ENCODE results near the gene COX20.
A peak's percentile ranks its signal among the peaks of the same experiment; 100 is the strongest.

Gene COX20

GRCh38 chr1:244854166-244854565 is 18.7 kb downstream of the COX20 start:
- no peak for DNase-seq

- DNase-seq = no peak
These were observed 19.6 kb downstream of the COX20 start for GRCh38 chr1:244854865-244855578.

- no peak for DNase-seq
These were observed 22.3 kb downstream of the COX20 start for GRCh38 chr1:244857761-244858160.

DNA sequence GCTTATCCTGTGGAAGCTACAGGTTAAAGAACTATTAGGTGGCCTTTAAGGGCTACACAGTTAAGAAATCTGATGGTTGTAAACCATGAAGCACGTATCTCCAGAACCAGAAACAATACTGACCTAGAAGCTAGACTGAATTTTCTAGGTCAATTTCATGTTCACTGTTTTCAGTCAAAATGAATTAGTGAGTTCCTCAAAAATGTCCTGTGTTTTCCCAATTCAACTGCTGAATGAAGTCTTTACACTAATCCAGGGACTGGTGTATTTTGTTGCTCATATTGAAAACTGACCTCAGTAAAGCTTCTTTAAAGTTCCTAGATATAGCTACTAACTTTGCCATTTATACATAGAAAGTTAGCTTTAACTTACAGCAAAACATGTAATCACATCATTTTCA is 22.9 kb downstream of the COX20 start:
- no peak for DNase-seq

DNA sequence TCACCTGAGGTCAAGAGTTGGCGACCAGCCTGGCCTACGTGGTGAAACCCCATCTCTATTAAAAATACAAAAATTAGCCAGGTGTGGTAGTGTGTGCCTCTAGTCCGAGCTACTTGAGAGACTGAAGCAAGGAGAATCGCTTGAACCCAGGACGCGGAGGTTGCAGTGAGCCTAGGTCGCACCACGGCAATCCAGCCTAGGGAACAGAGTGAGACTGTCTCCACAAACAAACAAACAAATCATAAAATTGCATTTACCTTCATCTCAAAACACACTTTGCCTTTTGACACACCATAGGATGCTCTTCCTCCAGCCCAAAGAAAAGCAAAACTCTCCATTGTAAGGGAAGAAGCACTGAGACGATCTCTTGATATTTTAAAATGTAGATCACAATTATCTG is 24.6 kb downstream of the COX20 start:
- no peak for DNase-seq

DNA sequence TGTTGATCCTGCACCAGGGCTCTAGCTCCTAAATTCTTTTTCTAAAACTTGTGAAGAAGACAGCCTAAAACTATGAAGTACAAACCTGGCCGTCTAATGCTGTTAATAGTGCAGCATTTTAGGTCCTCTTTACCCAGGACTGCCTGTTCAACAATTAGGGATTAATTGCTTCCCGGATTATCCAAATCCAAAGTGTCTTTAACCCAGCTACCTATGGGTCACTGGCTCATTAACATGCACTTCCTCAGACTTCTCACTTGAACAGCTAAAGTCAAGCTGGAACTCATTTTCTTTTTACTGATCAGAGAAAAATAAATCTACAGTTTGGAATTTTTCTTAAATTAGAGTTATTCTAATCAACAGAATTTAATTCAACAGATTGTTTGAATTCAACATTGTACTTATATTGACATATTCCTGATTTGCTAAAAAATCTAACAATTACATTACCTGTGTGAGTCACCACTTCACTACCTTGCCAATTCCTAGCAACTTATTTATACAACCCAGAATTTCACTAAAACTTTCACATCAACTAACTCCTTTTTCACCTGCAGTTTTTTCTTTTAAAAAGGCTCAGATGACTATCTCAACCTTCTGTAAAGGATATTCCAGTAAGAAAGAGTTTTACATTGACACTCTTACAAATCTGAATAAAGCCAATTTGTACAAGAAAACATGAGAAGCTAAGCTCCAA is 25.6 kb downstream of the COX20 start:
- no peak for DNase-seq

- DNase-seq = no peak
These were observed 26.2 kb downstream of the COX20 start for GRCh38 chr1:244861683-244862082.

GRCh38 chr1:244862354-244862698 is 26.9 kb downstream of the COX20 start:
- no peak for DNase-seq

- peak; percentile 90 for DNase-seq
These were observed 27.4 kb downstream of the COX20 start for GRCh38 chr1:244862699-244863490.

DNA sequence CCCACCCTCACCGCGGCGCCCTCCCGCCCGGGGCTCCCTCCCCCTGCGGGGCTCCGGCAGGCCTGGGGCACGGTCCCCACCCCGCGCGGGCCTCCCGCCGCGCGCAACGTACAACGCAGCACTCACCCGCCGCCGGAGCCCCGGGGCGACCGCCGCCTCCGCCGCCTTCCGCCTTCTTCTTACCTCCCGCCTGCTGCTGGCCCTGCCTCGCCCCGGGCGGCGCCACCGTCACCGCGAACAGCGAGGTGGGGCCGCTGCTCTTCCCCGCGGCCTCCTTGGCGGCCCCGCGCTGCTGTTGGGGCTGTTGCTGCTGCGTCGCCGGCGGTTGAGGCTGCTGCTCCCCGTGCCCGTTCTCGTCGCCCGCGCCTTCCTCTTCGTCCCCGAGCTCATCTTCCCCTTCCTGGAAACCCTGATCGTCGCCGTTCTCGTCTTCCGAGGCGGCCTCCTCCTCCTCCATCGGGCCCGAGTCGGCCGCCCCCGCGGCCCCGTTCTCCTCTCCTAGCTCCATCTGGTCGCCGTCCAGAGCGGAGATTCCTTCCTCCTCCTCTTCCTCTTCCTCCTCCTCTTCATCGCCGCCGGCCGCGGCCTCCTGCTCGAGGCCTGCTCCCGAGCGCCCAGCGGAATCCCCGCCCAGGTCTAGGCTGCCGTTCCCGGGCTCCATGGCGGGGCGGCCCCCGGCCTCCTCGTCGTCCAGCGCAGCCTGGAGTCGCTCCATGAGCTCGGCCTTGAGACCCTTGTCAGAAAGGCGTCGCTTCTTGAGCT is 28.2 kb downstream of the COX20 start:
- no peak for DNase-seq

- DNase-seq = peak; percentile 97
These were observed 29.0 kb downstream of the COX20 start, which contains the start of gene HNRNPU for GRCh38 chr1:244864253-244865027. Gene HNRNPU (minus strand): TSS chr1:244864543. CDS start chr1:244864307, 236 bp downstream.

GRCh38 chr1:244865028-244865371 is 29.5 kb downstream of the COX20 start:
- DNase-seq = no peak

DNA sequence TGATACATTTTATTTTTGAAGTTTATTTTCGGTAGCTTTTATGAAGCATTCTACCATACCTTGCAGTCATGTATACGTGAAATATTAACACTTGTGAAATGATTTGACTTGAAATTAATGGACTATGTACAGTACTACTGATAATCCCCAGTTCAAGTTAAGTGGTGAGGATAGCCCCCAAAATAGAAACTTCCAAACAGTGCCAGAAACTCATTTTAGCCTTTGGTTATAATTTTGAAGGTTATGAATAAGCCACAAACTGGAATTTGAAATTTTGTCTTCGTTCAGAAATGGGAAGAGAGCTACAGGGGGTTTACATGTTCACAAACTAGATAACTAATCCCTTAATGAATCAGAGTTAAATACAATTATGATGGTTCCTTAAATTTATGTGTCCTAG is 30.4 kb downstream of the COX20 start:
- no peak for DNase-seq

GRCh38 chr1:244866355-244866754 is 30.9 kb downstream of the COX20 start:
- DNase-seq = no peak

- no peak for DNase-seq
These were observed 33.3 kb downstream of the COX20 start for GRCh38 chr1:244868484-244869363.

DNA sequence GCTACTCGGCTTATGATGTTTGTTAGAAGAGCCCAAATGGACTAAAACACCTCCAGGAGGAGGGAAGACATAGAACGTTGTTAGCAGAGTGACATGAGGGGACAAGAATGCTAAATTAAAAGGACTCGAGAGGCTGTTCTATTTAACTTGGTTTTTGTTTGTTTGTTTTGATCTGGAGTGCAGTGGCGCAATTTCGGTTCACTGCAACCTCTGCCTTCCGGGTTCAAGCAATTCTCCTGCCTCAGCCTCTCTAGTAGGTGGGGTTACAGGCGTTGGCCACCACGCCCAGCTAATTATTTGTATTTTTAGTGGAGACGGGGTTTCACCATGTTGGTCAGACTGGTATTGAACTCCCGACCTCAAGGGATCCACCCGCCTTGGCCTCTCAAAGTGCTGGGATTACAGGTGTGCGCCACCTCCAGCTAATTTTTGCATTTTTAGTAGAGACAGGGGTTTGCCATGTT is 33.9 kb downstream of the COX20 start:
- no peak for DNase-seq

- no peak for DNase-seq
These were observed 34.5 kb downstream of the COX20 start for GRCh38 chr1:244869950-244870349.

GRCh38 chr1:244874974-244875579 is 39.6 kb downstream of the COX20 start:
- DNase-seq = no peak

- DNase-seq = no peak
These were observed 40.9 kb downstream of the COX20 start for GRCh38 chr1:244876228-244876910.

DNA sequence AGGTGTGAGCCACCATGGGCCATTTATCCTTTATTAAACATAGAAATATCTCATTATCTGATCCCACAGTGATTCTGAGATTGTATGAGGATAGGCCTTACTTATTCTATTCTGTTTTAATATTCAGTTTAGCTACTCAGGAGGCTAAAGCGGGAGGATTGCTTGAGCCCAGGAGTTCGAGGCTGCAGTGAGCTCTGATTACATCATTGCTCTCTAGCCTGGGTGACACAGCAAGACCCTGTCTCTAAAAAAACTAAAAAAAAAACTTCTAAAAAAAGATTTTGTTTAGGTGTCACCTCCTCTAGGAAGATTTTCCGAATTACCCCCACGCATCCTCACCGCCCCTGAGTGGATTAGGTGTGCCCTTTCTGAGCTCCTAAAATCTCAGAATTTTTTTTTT is 43.2 kb downstream of the COX20 start:
- no peak for DNase-seq
